Activated T-helper 1 cell treated with anti-CD3 and anti-CD28 coated beads, Interleukin-12 subunit alpha, Interleukin-12 subunit beta, Interleukin-2, Interleukin-4 antibody, amounts not matched to agents 30 ng/mL and 10 ng/mL and 1 ng/mL, durations not matched to agents 14 hours and 24 hours and 36 hours (primary cell): ENCODE measurements around the gene NUP98. TPM values are rescaled to one million over a fixed set of nuclear protein-coding genes. Genes with fewer than 3 reads are reported as not detected.

ENCODE experiments used
- DNase-seq: peaks from one replicate; pipeline ENCODE4 v3.0.0; 2021; ENCODE audit warnings: low spot score
- H3K27ac Mint-ChIP-seq: one replicate; pipeline ENCODE4 v1.8.0; 2021; ENCODE audit warnings: mild to moderate bottlenecking, mixed read lengths
- H3K27me3 Mint-ChIP-seq: one replicate; pipeline ENCODE4 v1.8.0; 2022; ENCODE audit warnings: mild to moderate bottlenecking, moderate library complexity, mixed read lengths; ENCODE audit not compliant: insufficient read depth
- H3K36me3 Mint-ChIP-seq: one replicate; pipeline ENCODE4 v1.8.0; 2021; ENCODE audit warnings: low read depth, mixed read lengths
- H3K4me1 Mint-ChIP-seq: one replicate; pipeline ENCODE4 v1.8.0; 2021; ENCODE audit warnings: low read depth, mixed read lengths
- H3K4me3 Mint-ChIP-seq: one replicate; pipeline ENCODE4 v1.8.0; 2021; ENCODE audit warnings: mild to moderate bottlenecking, moderate library complexity, mixed read lengths
- H3K9me3 Mint-ChIP-seq: one replicate; pipeline ENCODE4 v1.8.0; 2021; ENCODE audit warnings: mixed read lengths
- intact Hi-C: fragments of 100-400 bp; cut with micrococcal nuclease; formaldehyde crosslinking; loops from one replicate; pipeline ENCODE4 v1.15.1; 2024
- total RNA-seq: library from RNA; stranded (reverse); gene quantifications from 2 replicates; pipeline ENCODE4 v1.2.3, GENCODE V29; 2022

Gene NUP98
- total RNA-seq = 122 and 123 TPM in 2 replicates

DNA sequence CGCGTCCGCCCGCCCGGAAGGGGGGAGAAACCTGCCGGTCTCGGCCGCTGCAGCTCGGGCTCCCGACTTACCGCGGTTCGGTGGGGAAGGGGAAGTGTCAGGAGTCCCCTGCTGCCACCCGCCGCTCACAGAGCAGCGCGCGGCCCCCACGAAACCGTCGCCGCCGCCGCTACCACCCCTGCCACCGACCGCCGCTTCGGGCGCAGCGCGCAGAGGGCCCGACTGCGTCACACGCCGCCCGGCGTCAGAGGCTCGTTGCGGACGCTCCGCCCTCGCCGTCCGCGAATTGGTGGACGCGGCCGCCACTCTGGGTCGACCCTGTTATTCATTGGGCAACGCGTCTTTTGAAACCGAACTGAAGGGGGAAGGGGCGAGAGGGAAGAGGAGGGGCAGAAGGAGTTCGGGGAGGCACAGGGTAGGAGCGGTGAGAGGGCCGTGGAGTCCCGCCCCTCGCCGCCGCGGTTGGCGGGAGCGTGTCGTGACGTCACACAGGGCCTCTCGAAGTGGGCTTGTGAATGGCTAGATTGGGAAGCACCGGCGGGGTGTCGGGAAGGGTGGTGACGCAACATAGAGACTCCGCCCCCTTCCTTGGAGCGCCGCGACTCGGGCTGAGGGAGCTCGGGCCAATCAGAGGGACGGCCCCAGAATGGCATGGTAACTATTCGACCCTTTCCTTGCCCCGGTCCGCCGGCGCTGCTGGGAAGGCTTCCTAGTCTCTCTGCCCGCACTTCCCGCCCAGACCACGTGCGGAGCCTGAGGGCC, at the start of gene NUP98:
NUP98 (minus strand) TSS at position 226 of the 762 bp plus-strand sequence. CDS start 15,437 bp downstream, outside the sequence.
- Mint-ChIP-seq H3K9me3 (no peaks in the 10 kb centered on the region), H3K4me1 (peaks cover 35% of the 10 kb centered on the region), H3K36me3 (peaks cover 37% of the 10 kb centered on the region), H3K27me3 (no peaks in the 10 kb centered on the region), H3K27ac (peak within 1 kb of the TSS; percentile 95), H3K4me3 (peak within 1 kb of the TSS; percentile 99)
- intact Hi-C loops = loop anchor here (1.0 to 5.0 kb wide), 8 partner anchors 11 to 805 kb away; partner anchors contain the start of genes NAP1L4, PGAP2, RRM1 and ZNF195
- DNase-seq = peak; percentile 100

DNA sequence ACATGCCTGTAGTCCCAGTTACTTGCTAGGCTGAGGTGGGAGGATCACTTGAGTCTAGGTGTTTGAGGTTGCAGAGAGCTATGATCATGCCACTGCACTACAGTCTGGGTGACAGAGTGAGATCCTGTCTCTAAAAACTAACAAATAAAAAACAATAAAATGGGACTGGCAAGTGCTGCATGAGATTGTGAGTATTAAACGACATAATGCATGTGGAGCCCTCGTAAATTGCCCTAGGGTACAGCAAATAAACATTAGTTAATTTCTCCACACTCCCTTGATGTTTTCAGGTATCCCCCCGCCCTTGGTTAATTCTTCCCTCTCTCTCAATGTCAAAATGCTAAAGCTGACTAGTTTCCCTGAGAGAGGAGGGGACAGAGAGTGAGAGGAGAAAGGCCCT, 48.3 kb upstream of the NUP98 start:
- H3K27ac Mint-ChIP-seq = no peak overlapping the region
- no peaks in the 10 kb centered on the region for H3K9me3 Mint-ChIP-seq
- H3K36me3 Mint-ChIP-seq = no peaks in the 10 kb centered on the region
- peaks cover 44% of the 10 kb centered on the region for H3K4me1 Mint-ChIP-seq
- no peaks in the 10 kb centered on the region for H3K27me3 Mint-ChIP-seq
- no peak for DNase-seq
- H3K4me3 Mint-ChIP-seq = no peak overlapping the region
- intact Hi-C loops = no loop called here

DNA sequence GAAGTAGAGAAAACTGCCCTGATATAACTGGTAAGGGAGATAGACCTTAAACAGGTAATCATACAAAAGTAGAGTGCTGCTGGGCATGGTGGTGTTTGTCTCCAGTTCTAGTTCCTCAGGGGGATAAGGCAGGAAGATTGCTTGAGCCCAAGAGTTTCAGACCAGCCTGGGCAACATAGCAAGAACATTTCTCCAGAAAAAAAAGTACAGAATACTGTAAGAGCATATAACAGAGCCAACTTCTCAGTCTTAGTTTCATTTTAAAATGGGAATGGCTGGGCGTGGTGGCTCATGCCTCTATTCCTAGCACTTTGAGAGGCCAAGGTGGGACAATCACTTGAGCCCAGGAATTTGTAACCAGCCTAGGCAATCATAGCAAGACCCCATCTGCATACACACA, 47.9 kb upstream of the NUP98 start:
- Mint-ChIP-seq H3K4me1 (peaks cover 44% of the 10 kb centered on the region), H3K27me3 (no peaks in the 10 kb centered on the region), H3K27ac (no peak overlapping the region), H3K36me3 (no peaks in the 10 kb centered on the region), H3K9me3 (no peaks in the 10 kb centered on the region), H3K4me3 (no peak overlapping the region)
- DNase-seq = no peak
- intact Hi-C loops = no loop called here

DNA sequence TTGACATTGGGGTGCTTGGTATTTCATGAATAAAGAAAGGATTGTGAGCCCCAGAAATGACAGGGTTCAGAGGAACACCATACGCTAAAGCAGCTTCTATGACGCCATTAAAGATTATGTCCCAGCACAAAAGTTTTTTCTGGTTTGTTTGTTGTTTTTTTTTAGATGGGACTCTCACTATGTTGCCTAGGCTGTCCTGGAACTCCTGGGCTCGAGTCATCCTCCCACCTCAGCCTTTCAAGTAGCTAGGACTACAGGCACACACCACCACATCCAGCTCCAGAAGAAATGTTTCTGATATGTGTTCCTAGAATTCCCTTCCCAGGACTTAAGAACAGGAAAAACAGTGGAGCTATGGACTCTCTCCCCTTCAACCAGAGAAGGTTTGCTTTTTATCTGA, 46.0 kb upstream of the NUP98 start:
- intact Hi-C loops = no loop called here
- Mint-ChIP-seq H3K27ac (peak overlapping the region; percentile 62), H3K27me3 (no peaks in the 10 kb centered on the region), H3K9me3 (no peaks in the 10 kb centered on the region), H3K4me1 (peaks cover 45% of the 10 kb centered on the region), H3K4me3 (no peak overlapping the region), H3K36me3 (peaks cover 15% of the 10 kb centered on the region)
- no peak for DNase-seq

DNA sequence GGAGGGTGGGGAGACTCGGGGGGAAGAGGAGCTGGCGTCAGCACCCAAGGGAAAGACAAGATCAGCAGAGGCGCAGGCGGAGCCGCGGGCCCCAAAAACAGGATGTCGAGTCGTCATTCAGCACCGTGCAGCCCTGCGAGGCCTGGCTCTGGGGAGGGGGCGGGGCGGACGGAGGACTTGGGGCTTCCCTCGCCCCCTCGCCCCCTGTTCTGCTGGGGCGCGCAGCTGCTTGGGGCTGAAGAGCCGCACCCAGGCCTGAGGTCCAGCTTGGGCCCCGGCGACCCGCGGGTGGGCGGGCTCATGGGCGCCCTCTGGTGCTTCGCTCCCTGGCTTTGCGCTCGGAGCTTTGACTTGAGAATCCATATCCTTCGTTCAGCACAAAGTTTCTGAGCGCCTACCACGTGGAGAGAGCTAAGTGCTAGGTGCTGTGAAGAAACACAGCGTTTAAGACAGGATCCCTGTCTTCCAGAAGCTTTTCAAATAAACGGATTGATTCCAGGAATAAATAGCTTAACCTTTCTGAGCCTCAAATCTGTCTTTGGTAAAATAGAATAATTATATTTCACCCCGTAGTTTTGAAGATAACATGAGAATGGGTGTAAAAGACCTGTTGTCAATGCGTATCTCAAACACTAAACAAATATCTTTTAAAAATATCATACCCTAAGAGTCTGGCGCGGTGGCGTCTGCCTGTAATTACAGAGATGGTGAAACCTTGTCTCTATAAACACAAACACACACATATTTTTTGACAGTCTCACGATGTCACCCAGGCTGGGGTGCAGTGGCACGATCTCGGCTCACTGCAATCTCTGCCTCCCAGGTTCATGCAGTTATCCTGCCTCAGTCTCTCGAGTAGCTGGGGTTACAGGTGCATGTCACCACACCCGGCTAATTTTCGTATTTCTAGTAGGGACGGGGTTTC, 44.3 kb upstream of the NUP98 start:
- peak overlapping the region; percentile 81 for H3K4me3 Mint-ChIP-seq
- H3K4me1 Mint-ChIP-seq = peaks cover 59% of the 10 kb centered on the region
- H3K36me3 Mint-ChIP-seq = peaks cover 22% of the 10 kb centered on the region
- intact Hi-C loops = loop anchor here (1.0 to 2.0 kb wide), 7 partner anchors 8 to 253 kb away; partner anchors contain the start of genes NUP98, PGAP2 and RRM1
- H3K27ac Mint-ChIP-seq = peak overlapping the region; percentile 97
- H3K27me3 Mint-ChIP-seq = no peaks in the 10 kb centered on the region
- no peaks in the 10 kb centered on the region for H3K9me3 Mint-ChIP-seq
- peak; percentile 89 for DNase-seq

DNA sequence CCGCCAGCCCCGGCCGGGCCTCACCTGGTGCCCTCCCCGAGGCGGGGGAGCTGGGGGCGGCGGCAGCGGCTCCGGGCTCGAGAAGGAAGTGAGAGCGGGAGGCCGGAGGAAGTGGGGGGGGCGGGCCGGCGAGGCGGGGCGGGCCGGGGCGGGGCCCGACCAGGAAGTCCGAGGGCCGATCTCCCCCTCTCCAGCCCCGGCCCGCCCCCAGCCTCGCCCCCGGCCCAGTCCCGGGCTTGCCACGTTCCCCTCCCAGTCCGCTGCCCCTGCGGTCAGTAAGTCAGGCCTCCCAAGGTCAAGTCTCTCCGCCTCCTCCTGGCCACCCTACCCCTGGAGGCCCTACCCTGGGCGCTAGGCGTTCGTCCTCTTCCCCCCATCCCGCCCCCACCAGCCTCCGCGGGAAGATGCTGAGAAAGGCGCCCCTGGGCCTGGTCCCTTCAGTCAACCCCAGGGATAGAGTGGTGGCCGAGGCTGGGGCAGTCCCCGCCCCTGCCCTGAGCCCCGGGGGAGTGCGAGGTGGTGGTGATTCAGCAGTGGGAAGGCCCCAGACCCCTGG, 43.6 kb upstream of the NUP98 start, which contains the start of gene RHOG:
RHOG (minus strand) TSS at position 90 of the 556 bp plus-strand sequence. CDS start 12,821 bp downstream, outside the sequence.
- Mint-ChIP-seq H3K27ac (peak within 1 kb of the TSS; percentile 97), H3K4me3 (peak within 1 kb of the TSS; percentile 96), H3K36me3 (peaks cover 22% of the 10 kb centered on the region), H3K4me1 (peaks cover 59% of the 10 kb centered on the region), H3K9me3 (no peaks in the 10 kb centered on the region), H3K27me3 (no peaks in the 10 kb centered on the region)
- DNase-seq = peak; percentile 63
- intact Hi-C loops = loop anchor here (1.0 to 2.0 kb wide), 7 partner anchors 8 to 253 kb away; partner anchors contain the start of genes NUP98, PGAP2 and RRM1

DNA sequence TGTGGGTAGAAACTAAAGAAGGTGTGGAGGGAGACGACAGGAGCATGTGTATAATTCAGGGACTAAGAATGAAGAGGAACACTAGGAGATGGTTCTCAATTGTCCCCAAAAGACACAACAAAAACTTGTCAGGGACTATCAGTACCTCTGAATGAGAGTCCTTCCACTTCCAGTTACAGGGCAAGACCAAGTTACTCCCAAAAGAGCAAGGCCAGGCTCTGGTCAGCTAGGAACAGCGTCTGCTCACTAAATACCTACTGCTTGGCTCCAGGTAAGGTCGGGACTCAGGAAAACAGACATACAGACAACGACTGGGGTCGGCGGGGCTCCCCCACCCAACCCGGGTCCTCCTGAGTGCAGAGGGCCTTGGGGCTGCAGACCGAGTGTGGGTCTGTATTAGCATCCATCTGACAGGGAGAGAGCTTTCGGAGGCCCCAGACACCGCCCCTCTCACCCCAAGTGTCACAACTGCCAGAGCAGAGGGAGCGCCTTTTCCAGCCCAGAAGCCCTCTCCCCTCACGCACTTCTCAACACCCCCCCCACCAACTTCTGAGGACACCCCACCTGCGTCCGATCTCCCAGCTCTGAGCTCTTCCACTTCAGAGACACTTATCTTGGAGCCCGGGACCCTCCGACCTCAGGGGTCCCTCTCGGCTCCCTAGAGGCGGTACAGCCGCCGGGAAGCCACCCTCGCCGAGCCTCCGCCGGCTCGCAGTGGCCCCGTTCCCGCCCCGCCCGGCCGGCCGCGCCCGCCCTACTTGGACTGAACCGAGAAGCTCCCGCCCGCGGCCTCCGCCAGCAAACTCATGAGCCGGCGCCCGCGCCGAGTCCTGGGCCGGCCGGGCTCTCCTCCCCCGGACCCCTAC, 42.9 kb upstream of the NUP98 start:
- Mint-ChIP-seq H3K4me3 (peak overlapping the region; percentile 96), H3K27me3 (no peaks in the 10 kb centered on the region), H3K27ac (peak overlapping the region; percentile 94), H3K36me3 (peaks cover 28% of the 10 kb centered on the region), H3K4me1 (peaks cover 64% of the 10 kb centered on the region), H3K9me3 (no peaks in the 10 kb centered on the region)
- DNase-seq = no peak
- intact Hi-C loops = loop anchor here (2.0 kb wide), 1 partner anchor 233 kb away; no protein-coding TSS in a partner anchor

DNA sequence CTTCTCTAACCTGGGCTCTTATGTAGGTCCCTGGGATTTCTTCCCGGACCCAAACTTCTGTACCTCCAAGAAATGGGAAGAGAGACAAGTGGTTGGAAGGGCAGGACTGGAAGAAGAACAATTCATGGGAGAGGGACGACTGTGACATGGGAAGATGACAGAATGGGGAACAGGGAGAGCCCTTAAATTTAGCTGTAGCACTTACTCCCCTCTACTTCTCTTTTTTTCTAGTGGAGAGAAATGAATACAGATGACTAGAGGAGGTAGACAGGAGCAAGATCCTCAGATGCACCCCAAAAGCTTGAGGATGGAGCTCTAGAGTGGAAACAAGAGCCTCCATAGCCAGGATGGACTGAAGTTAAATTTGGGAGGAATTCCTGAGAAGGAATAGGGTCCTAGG, 41.1 kb upstream of the NUP98 start:
- Mint-ChIP-seq H3K27me3 (no peaks in the 10 kb centered on the region), H3K36me3 (peaks cover 43% of the 10 kb centered on the region), H3K9me3 (no peaks in the 10 kb centered on the region), H3K4me3 (peak overlapping the region; percentile 96), H3K27ac (peak overlapping the region; percentile 94), H3K4me1 (peaks cover 67% of the 10 kb centered on the region)
- intact Hi-C loops = no loop called here
- DNase-seq = no peak

DNA sequence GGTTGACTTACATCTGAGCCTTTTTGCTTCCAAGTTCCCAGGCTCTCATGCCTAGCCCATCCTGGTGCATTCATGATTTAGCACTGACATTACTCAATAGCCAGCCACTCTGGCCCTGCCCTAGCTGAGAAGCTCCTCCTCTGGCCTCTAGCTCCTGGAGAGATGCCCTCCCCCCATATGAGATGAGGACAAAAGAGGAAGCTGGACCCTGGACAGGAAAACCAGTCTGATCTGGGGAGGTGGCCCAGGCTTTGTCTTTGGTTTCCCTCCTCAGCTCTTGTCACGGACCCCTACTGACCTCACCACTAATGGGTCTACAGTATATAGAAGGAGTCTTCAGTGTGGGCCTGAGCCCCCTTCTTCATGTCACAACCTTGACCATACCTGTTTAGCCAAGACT, 40.4 kb upstream of the NUP98 start:
- H3K36me3 Mint-ChIP-seq = peaks cover 46% of the 10 kb centered on the region
- intact Hi-C loops = no loop called here
- H3K4me3 Mint-ChIP-seq = peak overlapping the region; percentile 96
- no peak for DNase-seq
- peaks cover 67% of the 10 kb centered on the region for H3K4me1 Mint-ChIP-seq
- peak overlapping the region; percentile 94 for H3K27ac Mint-ChIP-seq
- no peaks in the 10 kb centered on the region for H3K27me3 Mint-ChIP-seq
- H3K9me3 Mint-ChIP-seq = no peaks in the 10 kb centered on the region

DNA sequence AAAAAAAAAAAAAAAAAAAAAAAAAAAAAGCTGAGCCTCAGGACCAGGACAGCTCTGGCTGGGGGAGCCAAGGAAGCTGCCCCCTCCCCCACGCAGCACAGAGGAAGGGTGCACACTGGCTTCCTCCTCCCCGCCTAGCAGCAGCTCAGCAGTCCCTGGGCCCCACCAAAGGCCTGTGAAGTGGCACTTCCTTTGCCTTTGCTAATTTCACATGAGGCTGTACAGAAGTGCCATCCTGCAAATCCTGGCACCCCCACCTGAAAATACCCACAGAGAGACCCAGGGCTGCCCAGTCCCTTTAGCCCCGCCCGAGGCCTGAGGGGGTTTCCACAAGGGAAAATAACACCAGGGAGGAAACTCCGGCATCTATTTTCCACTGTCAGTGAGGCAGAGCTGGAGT, 39.5 kb upstream of the NUP98 start:
- Mint-ChIP-seq H3K9me3 (no peaks in the 10 kb centered on the region), H3K27me3 (no peaks in the 10 kb centered on the region), H3K36me3 (peaks cover 46% of the 10 kb centered on the region), H3K4me1 (peaks cover 71% of the 10 kb centered on the region), H3K27ac (peak overlapping the region; percentile 94), H3K4me3 (peak overlapping the region; percentile 96)
- intact Hi-C loops = no loop called here
- peak; percentile 42 for DNase-seq

DNA sequence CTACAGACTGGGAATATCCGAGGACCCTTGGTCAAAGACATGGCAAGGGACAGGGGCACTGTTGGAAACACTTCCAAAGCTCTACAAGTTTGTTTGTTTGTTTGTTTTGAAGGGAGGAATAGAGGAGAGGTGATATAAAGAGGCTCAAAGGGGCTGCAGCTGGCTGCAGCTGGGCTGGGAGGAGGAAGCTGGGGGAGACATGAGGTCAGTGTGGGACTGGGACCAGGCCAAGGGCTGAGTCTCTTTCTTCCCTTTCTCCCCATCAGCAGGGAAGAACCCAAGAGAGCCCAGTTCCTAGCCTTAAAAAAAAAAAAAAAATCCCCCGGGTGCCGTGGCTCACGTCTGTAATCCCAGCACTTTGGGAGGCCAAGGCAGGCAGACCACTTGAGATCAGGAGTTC, 38.4 kb upstream of the NUP98 start:
- no peak for DNase-seq
- H3K4me3 Mint-ChIP-seq = peak overlapping the region; percentile 96
- H3K9me3 Mint-ChIP-seq = no peaks in the 10 kb centered on the region
- intact Hi-C loops = no loop called here
- H3K4me1 Mint-ChIP-seq = peaks cover 80% of the 10 kb centered on the region
- H3K27ac Mint-ChIP-seq = peak overlapping the region; percentile 79
- H3K27me3 Mint-ChIP-seq = no peaks in the 10 kb centered on the region
- peaks cover 58% of the 10 kb centered on the region for H3K36me3 Mint-ChIP-seq
